IMR-90 (cell line): Measurements from ENCODE around the gene SNX22.

ENCODE experiments used
- CHD1 ChIP-seq: IDR thresholded peaks from 2 replicates; pipeline ENCODE4 v1.6.1; 2012; ENCODE audit warnings: low read depth, low read length, improper control_type of control experiment
- MXI1 ChIP-seq: IDR thresholded peaks from 2 replicates; pipeline ENCODE4 v1.6.1; 2012; ENCODE audit warnings: low read depth, mild to moderate bottlenecking, low read length, moderate library complexity, borderline replicate concordance
- RFX5 ChIP-seq: IDR thresholded peaks from 2 replicates; pipeline ENCODE4 v1.8.0; 2012; ENCODE audit warnings: low read depth, mild to moderate bottlenecking, low read length, moderate library complexity
- TF ChIP-seq, protein P1 (sequence below): conservative IDR thresholded peaks from 2 replicates; pipeline ENCODE4 v1.5.1; 2012; ENCODE audit warnings: mild to moderate bottlenecking, low read depth, low read length, improper control_type of control experiment

DNA sequence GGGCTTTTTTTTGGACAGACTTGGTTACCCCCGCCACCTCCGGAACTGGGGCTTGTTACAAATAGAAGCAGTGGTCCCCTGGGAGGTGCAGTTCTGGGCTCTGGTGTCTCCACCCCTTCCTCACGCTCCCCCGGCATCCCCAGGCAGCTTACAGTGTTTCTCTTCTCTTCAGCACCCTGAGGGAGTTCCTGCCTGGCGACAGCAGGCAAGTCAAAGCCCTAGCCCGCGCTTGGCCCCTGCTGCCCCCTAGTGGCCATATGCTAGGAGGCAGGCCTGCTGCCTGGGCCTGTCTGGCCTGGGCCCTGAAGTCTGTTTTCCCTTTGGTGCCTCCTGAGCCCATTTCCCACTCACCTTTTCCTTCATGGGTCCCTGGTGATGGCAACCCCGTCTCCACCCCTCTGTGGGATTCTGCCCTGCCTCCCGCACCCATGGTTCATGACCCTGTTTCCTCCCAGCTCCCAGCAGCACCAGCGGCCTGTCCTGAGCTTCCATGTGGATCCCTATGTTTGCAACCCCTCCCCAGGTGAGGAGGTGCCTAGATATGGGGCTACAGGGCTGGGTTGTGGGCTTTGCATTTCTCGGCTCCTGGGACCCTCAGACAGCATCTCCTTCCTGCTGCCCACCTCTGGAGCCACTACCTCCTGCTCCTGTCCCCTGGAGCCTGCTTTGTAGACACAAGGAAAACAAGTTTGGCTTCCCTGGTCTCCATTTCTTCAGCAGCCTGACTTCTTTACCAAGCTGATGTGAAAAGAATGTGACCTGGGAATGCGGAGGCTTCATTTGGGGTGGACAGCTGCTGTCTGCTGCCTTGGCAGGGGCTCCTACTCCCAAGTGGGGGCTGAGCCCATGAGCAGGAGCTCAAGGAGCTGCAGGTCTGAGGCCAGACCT, 2.2 kb downstream of the SNX22 start:
- TF ChIP-seq CHD1 (no peak), RFX5 (peak; percentile 63; the same call in 1 of the 2 replicates), MXI1 (peak; percentile 44; the same call in 1 of the 2 replicates)
- TF ChIP-seq, protein P1, sequence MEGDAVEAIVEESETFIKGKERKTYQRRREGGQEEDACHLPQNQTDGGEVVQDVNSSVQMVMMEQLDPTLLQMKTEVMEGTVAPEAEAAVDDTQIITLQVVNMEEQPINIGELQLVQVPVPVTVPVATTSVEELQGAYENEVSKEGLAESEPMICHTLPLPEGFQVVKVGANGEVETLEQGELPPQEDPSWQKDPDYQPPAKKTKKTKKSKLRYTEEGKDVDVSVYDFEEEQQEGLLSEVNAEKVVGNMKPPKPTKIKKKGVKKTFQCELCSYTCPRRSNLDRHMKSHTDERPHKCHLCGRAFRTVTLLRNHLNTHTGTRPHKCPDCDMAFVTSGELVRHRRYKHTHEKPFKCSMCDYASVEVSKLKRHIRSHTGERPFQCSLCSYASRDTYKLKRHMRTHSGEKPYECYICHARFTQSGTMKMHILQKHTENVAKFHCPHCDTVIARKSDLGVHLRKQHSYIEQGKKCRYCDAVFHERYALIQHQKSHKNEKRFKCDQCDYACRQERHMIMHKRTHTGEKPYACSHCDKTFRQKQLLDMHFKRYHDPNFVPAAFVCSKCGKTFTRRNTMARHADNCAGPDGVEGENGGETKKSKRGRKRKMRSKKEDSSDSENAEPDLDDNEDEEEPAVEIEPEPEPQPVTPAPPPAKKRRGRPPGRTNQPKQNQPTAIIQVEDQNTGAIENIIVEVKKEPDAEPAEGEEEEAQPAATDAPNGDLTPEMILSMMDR, result peak; percentile 96
